GM12892 (cell line): ENCODE data around the gene TMEM232.

ENCODE experiments used
- POLR2A ChIP-seq: IDR thresholded peaks from 2 replicates; pipeline ENCODE4 v1.6.1; 2011; ENCODE audit warnings: low read depth, low read length, control low read depth
- TAF1 ChIP-seq: IDR thresholded peaks from 2 replicates; pipeline ENCODE4 v1.6.1; 2011; ENCODE audit warnings: low read depth, mild to moderate bottlenecking, control low read depth, low read length, borderline replicate concordance

GRCh38 chr5:110431603-110432002 lies 294.9 kb downstream of the TMEM232 start:
- TF ChIP-seq POLR2A (no peak), TAF1 (no peak)
